AG08396 (cell line): Measurements from ENCODE around the gene RRP1.

Source experiments
- DNase-seq: peaks from one replicate; pipeline ENCODE4 v3.0.0; 2012; ENCODE audit warnings: low spot score, mixed read lengths

The RRP1 gene

DNA sequence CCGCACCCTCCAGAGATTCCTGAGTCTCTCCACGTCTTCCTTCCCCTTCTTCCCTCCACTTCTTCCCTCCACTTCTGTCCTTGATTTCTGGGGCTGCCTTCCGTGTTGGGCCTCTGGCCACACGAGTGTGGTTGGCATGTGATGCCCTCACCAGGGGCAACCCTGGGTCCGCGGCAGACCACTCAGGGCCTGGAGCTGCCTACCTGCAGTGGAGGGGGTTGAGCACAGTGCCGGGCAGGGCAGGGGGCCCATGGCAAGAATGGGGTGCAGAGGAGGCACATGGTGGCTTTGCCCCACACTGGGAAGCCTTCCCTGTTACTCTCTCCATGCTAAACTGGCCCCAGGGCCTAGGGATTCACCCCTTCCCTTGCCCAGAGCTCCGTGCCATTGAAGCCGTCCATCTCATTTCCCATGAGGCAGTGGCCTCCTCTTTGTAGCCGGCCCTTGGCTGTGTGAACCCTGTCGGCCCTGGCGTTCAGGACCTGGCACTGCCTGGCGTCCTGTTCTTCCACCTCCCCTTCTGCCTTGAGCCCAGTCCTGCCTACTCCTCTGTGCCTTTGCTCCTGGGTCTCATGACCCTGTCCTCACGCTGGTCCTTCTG, 13.4 kb downstream of the RRP1 start:
- no peak for DNase-seq

DNA sequence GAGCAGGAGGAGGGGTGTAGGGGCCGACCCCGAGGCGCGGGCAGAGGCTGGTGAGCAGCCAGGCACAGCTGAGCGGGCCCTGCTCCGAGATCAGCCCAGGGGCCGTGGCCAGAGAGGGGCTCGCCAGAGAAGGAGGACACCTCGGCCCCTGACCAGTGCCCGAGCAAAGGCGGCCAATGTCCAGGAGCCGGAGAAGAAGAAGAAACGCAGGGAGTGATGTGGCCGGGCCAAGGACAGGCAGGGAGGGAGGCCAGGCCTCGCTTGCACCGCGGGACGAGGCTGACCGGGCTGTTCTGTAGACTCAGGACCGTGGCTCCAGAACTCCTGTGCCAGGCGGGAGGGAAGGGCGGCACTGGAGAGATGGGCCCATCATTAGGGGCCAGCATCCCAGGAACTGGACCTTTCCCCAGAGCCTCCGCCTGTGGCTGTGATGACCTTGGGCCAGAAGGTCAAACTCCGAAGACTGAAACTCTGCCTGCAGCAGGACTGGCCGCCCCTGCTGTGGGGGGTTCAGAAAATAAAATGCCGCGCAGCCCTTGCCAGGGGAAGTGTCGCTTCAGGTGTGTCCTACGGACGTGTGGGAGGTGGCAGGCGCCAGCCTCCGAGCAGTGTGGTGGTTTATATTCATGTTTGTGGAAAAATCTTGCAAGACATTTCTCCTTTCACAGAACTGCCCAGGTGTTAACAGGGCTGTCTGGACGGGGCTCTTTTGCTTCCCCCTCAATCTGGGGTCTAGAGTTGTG, 14.4 kb downstream of the RRP1 start:
- DNase-seq: no peak

- no peak for DNase-seq
Observed at GRCh38 chr21:43805275-43805800, 16.0 kb downstream of the RRP1 start.

DNA sequence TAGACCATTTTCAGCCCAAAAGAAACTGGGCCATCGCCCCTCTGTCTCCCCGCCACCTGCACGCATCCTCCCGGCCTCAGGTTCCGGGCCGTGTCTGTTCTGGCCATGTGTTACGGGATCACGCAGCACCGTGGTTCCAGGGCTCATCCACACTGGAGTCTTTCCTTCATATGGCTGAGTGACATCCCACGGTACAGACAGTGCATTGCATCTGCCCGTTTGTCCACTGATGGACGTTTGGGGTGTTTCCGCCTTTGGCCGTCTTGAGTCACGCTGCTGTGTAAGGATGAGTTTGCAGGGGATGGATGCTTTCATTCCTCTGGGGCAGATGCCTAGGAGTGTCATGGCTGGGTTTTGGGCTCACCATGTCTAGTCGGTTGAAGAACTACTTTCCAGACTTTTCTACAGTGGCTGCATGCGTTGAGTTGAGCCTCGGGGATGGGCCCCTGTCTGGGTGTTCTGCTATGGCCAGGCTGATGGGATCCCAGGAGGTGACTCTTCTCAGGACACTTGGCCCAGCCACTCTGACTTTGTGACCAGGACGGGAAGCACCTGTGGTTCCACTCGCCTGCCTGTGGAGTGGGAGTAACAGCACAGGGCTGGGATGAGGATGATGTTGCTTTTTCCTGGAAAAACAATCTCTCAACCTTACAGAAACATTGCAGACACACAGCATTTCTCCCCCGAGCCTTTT, 16.8 kb downstream of the RRP1 start:
- no peak for DNase-seq

- no peak for DNase-seq
Observed at GRCh38 chr21:43808367-43808766, 19.0 kb downstream of the RRP1 start.

GRCh38 chr21:43808832-43809251, 19.5 kb downstream of the RRP1 start:
- no peak for DNase-seq

- no peak for DNase-seq
Observed at GRCh38 chr21:43809346-43809799, 20.0 kb downstream of the RRP1 start.

GRCh38 chr21:43809853-43810504, 20.6 kb downstream of the RRP1 start:
- no peak for DNase-seq

GRCh38 chr21:43810505-43811261, 21.3 kb downstream of the RRP1 start:
- peak; percentile 95 for DNase-seq

DNA sequence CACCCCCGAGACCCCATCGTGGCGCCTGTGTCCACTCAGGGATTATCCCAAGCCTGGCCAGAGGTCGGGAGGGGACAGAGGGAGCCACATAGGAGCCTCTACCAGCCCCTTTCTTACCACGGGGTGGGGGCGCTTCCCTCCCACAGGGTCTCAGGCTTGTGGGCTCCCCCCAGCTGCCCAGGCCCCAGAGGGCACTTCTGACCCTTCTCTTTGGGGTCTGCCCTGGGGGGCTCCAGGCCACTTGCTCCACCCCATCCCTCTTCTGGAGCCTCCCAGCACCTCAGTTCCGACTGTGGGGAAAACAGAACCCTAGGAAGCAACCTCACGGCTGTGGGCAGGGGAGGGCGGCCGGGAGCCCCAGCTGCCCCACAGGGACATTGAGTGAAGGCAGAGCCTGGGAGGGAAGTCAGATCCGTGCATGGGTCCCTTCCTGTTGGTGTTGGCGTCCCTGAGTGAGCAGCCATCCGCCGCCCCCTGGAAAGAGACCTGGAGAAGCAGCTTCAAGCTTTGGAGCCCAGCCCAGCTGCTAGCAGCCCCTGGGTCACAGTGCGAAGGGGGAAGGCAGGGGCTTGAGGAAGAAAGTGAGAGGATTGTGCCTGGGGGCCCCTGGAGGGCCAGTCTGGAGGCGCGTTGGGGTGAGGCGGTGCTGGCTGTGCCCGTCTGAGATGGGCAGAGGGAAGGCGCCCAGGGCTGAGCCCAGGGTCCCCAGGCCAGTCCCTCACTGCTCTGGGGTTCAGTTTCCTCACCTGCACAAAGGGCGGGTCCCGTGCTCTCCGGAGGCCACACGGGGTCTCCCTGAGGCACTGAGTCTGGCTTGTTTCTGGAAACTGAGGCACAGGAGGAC, 22.1 kb downstream of the RRP1 start:
- no peak for DNase-seq

GRCh38 chr21:43812139-43812821, 22.9 kb downstream of the RRP1 start:
- no peak for DNase-seq

GRCh38 chr21:43812957-43813655, 23.7 kb downstream of the RRP1 start:
- no peak for DNase-seq

DNA sequence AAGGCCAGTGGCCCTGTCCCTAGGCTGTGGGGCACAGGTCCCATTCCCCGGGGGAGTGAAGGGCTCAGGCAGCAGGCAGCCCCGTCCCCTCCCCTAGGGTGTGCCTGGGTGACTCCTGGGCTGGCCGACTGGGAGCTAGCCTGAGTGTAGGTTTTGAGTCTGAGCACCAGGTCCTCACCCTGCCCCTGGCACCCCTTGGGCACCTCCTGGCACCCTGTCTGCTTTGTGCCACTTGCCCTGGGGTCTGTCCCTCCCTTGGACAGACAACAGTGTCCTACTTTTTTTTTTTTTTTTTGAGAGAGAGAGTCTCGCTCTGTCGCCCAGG, 24.2 kb downstream of the RRP1 start:
- no peak for DNase-seq

DNA sequence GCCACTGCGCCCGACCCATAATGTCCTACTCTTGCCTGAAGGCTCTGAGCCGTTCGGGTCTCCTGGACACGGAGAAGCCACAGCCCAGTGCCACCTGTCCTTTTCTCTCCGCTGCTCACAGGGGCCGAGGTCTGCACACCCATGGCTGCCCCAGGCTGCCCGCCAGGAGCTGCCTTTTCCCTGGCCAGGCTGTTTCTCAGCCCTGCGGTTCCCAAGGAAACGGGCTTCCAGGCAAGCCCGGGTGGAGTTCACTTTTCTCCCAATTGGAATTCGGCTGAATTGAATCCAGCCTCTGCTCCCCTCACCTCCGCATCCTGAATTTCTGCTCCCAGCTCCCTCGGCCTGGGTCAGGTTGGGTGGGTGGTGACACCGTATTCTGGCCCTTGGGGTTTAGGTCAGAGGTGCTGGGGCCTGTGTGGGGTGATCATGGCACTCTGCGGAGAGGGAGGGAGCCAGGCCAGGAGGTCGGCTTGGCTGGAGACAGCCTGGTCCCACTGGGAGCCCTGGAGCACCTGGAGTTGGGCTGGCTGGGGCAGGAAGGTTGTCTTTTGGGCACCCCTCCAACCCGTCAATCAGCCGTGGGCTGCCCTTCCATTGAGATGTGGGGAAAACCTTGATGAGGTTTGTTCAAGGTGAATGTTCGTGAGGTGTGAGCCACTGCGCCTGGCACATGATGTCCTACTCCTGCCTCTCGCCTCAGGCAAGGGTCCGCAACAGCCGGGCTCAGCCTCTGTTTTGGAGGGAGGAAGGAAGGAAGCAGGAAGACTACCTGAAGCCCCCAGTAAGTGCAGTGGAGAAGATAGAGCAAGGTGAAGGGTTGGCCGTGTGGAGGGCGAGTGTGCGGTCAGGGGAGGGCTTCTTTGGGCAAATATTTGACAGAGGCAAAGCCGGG, 25.1 kb downstream of the RRP1 start:
- DNase-seq: no peak

DNA sequence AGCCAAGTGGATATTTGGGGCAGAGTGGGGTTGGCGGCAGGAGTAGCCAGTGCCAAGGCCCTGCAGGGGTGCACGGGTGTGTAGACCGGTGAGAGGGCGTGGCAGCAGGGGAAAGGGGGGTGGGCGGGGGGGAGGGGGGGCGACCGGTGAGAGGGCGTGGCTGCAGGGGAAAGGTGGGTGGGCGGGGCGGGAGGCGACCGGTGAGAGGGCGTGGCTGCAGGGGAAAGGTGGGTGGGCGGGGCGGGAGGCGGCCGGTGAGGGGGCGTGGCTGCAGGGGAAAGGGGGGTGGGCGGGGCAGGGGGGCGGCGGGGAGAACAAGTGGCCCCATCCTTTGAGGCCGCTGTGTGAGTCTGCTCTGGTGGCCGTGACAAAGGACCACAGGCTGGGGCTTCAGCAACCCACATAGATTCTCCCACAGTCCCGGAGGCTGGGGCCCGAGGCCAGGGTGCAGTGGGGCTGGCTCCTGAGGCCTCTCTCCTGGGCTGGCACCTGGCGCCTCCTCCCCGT, 25.8 kb downstream of the RRP1 start:
- DNase-seq: no peak

- no peak for DNase-seq
Observed at GRCh38 chr21:43815991-43816390, 26.6 kb downstream of the RRP1 start.

DNA sequence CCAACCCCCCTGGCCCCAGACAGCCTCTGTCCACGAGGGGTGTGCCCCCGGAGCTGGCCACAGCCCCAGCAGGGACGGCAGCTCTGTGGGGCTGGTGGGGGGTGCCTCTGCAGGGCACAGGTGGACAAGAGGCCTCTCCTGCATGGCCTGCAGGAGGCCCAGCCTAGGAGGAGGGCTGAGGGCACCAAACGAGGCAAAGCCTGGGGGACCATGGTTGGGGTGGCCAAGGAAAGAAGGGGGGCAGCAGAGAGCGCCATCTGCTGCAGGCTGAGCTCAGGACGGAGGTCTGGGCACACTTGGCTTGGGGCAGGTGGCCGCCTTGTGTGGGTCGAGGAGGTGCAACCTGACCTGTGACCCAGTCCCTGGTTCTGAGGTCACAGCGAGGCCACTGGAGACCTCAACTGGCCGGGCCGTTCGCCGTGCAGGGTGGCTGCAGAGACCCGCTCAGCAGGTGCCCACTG, 27.3 kb downstream of the RRP1 start:
- no peak for DNase-seq
